C4-2B (cell line): Measurements from ENCODE around the gene SMPX.

Source experiments
- CTCF ChIP-seq: fragments of 450-650 bp; conservative IDR thresholded peaks from 2 replicates; pipeline ENCODE4 v1.5.1; 2017; ENCODE audit warnings: mild to moderate bottlenecking
- ZFX ChIP-seq: fragments of 450-650 bp; IDR thresholded peaks from 2 replicates; pipeline ENCODE4 v1.6.1; 2017

- TF ChIP-seq CTCF (no peak), ZFX (no peak)
Measured at GRCh38 chrX:21658746-21659145, 99.2 kb downstream of the SMPX start.
